ENCODE measurements around the gene CCNL2.
"Not testable (repeated sequence)": the region's sequence is repeated elsewhere in the genome, so short reads cannot be mapped to it uniquely, and the experiment has no call there.

- TF ChIP-seq EZH2 (IDR thresholded peaks at IDR 0.05; ENCODE audit: insufficient read depth, poor library complexity, severe bottlenecking); EZH2phosphoT487 (IDR thresholded peaks at IDR 0.05; ENCODE audit: insufficient read depth, low read depth): not testable (repeated sequence)
These were observed 3.8 kb upstream of the CCNL2 start for GRCh38 chr1:1402901-1403392.
